ENCODE results near the gene CCHCR1.

DNA sequence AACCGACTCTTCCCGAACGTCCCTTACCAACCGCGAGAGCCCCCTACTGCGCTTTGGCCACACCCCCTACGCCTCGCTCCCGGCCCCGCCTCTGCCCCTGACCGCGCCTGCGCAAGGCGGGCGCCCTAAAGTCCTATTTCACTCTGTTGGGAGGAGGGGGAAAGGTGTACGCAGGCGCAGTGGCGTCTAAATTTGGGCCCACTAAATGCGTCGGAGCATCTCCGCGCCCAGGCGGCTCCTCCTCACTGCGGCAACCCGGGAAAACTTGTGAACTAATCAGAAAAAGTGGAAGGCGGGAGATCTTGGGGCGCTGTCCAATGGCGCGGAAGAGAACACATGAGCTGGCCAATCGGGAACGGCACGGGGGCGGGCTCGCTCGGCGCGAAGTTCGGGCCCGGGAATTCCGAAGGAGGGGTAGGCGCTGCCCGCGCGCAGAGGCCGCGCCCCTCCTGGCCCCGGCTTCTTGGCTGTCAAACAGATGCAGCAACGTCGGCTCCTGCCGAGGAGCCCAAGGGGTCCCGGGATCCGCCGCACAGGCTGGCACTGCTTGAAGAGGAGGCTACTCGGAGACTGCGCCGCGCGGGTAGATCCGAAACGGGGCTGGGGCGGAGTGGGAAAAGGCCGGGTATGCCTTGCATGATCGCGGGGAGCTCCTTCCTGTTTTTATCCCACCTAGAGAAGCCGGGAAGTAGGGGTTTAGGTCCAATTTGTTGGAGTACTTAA lies 699 bp upstream of the CCHCR1 start, which contains the start of gene TCF19:
- TF ChIP-seq, protein P1, sequence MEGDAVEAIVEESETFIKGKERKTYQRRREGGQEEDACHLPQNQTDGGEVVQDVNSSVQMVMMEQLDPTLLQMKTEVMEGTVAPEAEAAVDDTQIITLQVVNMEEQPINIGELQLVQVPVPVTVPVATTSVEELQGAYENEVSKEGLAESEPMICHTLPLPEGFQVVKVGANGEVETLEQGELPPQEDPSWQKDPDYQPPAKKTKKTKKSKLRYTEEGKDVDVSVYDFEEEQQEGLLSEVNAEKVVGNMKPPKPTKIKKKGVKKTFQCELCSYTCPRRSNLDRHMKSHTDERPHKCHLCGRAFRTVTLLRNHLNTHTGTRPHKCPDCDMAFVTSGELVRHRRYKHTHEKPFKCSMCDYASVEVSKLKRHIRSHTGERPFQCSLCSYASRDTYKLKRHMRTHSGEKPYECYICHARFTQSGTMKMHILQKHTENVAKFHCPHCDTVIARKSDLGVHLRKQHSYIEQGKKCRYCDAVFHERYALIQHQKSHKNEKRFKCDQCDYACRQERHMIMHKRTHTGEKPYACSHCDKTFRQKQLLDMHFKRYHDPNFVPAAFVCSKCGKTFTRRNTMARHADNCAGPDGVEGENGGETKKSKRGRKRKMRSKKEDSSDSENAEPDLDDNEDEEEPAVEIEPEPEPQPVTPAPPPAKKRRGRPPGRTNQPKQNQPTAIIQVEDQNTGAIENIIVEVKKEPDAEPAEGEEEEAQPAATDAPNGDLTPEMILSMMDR (IDR thresholded peaks at IDR 0.05): no peak
- no peak for TF ChIP-seq EP300 (IDR thresholded peaks at IDR 0.05)
